ENCODE data around the gene RAB12.
"Not testable (repeated sequence)": the region's sequence is repeated elsewhere in the genome, so short reads cannot be mapped to it uniquely, and the experiment has no call there.

Gene RAB12

GRCh38 chr18:8611916-8612576 lies 2.8 kb downstream of the RAB12 start:
- no peak for DNase-seq (ENCODE audit: low read depth)

GRCh38 chr18:8614875-8615274 lies 5.6 kb downstream of the RAB12 start:
- DNase-seq (ENCODE audit: low read depth): no peak

DNA sequence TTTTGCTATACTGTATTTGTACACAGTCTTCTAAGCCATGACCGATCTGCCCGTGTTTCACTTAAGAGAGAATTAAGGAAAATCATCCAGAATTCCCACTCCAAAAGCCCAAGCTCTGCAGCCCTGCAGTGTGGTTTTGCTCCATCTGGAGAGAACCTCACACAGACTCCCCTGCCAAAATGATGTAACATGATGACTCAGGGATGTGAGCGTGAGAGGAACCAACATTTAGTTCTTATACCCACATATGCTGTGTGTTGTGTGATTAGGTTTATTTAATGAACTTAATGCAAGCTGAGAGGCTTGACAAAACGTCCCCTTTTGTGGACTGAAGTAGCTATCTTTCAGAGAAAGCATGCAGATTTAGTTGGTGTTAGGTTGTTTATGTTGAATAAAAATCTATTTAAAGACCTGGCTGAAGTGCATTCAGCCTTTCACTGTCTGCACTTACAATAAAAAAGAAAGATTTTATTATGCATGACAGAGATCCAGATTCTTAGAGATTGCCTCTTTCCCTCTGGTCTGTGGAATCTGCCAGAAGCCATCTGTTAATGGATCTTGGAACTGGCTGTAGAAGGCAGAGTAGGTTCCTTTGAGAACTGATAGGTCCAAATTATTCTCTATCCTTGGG lies 6.3 kb downstream of the RAB12 start:
- DNase-seq (ENCODE audit: low read depth): no peak

GRCh38 chr18:8616028-8616401 lies 6.8 kb downstream of the RAB12 start:
- no peak for DNase-seq (ENCODE audit: low read depth)

GRCh38 chr18:8617907-8618306 lies 8.7 kb downstream of the RAB12 start:
- DNase-seq (ENCODE audit: low read depth): no peak

DNA sequence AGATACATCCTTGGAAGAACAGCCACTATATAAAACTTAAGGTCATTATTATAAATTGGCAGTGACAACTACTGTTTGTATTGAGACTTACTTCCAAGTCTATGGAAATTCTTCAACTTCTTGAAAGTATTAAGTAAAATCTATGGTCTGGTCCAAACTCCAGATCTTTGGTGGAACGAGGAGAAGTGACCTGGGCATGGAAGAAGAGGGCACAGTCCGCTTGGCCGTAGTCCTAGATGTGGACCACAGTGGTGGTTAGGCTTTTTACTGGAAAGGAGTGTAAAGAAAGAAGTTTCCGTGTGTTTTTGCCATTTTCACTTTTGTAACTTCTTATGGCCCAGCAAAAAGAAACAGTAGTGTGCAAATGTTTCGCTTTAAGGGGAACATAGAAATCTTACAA lies 9.8 kb downstream of the RAB12 start:
- DNase-seq (ENCODE audit: low read depth): no peak

GRCh38 chr18:8619835-8620577 lies 10.8 kb downstream of the RAB12 start:
- no peak for DNase-seq (ENCODE audit: low read depth)

DNA sequence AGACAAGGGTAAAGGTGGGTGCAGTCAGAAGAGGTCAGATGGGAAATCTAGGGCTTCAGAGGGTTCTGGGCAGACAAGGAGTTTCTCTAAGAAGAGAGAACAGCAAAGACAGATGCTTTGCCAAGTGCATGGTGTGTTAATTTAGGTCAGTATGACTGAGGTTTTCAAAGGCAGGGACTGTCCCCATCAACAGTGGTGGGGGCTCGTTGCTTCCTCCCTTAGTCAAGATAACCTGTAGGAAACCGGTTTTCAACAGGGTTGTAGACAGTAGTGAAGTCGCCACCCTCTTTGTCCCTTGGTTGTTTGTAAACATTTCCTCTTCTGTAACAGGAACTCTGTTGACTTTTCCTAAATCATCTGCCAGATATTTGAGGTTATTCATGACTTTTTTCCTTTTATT lies 11.6 kb downstream of the RAB12 start:
- DNase-seq (ENCODE audit: low read depth): no peak

DNA sequence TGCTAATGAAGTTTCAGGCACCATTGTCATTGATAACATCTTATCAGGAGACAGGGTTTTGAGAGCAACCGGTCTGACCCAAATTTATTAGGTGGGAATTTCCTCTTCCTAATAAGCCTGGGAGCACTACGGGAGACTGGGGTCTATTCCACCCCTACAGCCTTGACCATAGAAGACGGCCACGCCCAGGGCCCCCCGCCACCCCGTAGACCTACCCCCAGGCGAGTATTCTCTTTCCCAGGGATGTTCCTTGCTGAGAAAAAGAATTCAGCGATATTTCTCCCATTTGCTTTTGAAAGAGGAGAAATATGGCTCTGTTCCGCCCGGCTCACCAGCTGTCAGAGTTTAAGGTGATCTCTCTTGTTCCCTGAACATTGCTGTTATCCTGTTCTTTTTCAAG lies 13.4 kb downstream of the RAB12 start:
- DNase-seq (ENCODE audit: low read depth): not testable (repeated sequence)

- DNase-seq (ENCODE audit: low read depth): no peak
Observed at GRCh38 chr18:8623549-8624106, 14.4 kb downstream of the RAB12 start.

DNA sequence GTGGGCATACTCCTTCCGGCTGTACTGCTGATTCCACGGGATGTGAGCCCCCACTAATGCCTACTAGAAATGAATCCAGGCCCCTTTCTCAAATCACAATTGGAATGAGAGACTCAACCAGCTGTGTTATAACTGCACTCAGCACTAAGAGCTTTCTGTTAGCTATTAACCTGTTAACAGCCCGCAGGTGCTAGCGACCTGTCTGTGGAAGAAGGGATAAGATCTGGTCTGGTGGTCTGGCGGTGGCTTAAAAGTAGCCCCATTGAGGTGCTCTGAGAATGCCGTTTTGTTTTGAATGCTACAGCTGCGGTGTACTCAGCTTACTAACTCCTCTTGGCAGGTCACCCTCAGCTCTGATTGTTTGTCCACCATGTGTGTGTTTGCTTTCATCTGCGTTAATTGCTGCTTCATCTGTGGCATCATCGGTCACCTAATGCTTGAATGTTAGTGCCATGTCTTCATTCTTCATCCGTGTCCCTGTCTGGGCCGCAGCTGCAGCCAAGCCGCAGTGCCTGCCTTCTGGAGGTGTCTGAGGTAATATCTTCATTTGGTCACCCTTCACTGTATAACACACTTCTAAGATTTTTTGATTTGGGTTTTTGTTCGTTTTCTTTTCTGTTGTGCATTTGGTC lies 16.3 kb downstream of the RAB12 start:
- no peak for DNase-seq (ENCODE audit: low read depth)

DNA sequence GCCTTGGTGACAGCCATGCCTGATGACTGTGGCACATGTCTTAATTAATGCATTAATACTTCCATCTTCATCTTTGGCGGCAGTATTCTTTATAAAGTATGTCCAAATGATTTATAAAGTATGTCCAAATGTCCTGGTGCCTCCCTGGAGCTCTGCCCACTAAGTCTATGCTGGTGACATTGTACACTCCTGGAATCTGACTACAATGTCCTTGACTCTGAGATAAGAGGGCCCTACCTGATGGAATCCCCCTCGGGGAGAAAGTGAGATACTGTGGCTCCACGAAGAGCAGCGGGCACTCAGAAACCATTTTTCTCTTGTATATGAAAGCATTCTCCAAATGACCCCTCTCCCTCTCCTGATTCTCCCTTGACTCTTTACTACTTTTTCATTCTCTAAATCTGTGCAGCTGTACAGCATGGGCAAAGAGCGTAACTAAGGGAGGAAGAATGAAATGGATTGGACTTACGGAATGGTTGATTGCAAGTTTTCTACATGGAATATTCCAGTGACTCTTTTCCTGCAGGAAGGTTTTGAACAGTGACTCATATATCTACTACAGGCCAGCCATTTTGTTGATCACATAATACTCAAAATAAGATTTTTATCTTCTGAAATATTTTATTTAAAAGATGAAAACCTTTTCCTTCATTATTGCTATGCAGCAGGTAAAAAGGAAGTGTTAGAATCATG lies 17.3 kb downstream of the RAB12 start:
- no peak for DNase-seq (ENCODE audit: low read depth)

DNA sequence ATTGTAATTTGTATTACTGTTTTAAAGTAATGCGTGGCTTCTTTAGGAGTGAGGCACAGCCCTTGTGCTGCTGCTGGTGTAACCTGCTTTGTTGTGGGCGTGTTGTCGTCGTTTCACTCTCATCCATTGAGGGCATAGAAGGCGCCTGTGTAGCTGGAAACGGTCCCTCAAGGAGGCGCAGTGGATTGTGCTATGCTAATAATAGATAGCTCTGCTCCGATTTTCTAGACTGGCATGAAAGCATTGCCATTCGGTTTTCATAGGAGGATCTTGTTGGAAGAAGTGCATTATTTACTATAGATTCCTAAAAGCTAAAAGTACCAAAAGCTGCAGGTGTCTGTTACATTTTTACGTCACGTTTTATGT lies 17.9 kb downstream of the RAB12 start:
- DNase-seq (ENCODE audit: low read depth): no peak

- no peak for DNase-seq (ENCODE audit: low read depth)
Observed at GRCh38 chr18:8627540-8627939, 18.3 kb downstream of the RAB12 start.

DNA sequence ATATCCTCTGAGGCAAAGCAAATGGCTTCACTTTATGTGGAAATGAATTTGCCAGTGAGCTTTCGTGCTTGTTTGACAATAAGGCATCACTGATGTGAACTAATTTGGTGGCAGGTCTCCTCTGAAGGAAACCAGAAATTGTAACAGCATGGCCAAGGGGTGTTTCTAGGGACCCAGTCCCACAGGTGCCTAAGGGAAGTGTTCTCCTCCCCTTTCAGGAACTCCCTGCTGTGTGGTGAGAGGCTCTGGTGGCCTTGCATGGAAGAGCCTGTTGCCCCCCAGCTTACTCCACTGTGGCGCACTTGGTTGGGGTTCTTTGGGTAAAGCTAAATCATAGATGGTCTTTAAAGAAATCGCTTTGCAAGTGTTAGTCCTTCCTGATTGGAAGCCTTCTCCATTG lies 20.4 kb downstream of the RAB12 start:
- DNase-seq (ENCODE audit: low read depth): no peak

- no peak for DNase-seq (ENCODE audit: low read depth)
Observed at GRCh38 chr18:8630546-8630945, 21.3 kb downstream of the RAB12 start.

- no peak for DNase-seq (ENCODE audit: low read depth)
Observed at GRCh38 chr18:8631265-8631664, 22.0 kb downstream of the RAB12 start.

GRCh38 chr18:8632386-8632785 lies 23.1 kb downstream of the RAB12 start:
- DNase-seq (ENCODE audit: low read depth): no peak

GRCh38 chr18:8634508-8634907 lies 25.3 kb downstream of the RAB12 start:
- DNase-seq (ENCODE audit: low read depth): no peak

DNA sequence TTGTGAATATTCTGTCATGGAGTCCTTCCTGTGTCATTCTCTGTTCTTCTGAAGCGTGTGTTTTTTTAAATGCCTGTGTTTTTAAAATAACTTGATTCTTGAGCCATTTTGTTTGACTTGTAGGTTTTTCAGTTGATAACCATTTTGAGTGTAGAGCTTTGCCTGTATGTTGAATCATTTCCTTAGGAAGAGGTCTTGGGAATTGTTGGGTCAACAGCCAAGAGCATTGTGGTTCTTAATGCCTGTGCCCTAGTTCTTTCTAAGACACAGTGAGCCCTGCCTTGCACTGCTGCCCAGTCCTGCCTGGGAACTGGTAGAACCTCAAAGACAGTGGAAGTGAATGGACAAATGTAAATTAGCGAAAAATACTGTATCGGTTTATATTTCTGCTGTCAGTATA lies 25.9 kb downstream of the RAB12 start:
- DNase-seq (ENCODE audit: low read depth): no peak

GRCh38 chr18:8639762-8640161 lies 30.5 kb downstream of the RAB12 start:
- no peak for DNase-seq (ENCODE audit: low read depth)

DNA sequence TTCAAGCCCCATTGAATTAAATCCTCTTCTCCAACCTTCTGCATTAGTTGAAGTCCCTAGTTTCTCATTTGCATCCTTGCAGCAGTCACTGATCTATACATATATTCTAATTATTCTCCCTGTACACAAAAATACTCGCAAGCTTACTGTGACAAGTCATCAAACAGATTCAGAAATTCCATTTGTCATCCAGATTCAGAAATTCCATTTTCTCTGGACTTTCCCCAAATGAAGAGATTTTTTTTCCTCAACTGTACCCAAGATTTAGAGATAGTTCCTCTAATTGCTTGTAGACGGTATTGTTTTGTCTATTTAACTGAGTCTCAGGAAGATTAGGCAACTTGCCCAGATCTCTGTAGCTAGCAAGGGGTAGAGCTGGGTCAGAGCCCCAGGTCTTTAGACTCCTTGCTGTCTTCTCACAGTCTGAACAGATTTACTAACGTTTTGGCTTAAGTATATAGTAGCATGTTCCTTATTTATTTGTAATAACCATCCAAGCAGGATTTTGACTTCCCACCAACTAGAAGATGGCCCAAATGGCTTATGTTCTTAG lies 34.2 kb downstream of the RAB12 start:
- DNase-seq (ENCODE audit: low read depth): no peak

All from CMK (cell line).